ENCODE measurements around the gene STIM1. TPM values are rescaled to one million over a fixed set of nuclear protein-coding genes. Genes with fewer than 3 reads are reported as not detected.

STIM1 gene
- total and polyA plus RNA-seq, 10 of the 15 experiments (the other 5 are each of a cell fraction or from before 2014, with no cell fraction given): 8.6 to 57.7 (median 29.3) TPM

DNA sequence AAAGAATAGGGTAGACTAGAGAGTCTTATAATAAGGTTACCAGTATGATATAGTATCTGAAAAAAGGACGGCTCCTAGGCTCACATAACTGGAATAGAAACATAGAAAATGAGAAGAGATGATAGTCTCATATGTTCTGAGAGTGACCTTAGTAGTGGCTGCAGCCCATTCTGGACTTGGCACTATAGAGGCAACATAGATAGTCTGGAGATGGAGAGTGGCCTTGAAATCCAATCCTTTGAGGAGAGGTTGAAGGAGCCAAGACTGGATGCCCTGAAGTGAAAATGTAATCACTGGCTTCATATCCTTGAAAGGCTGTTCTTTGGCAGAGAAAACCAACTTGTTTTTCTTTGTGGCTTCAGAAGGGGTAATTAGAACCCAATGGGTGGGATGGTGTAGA lies 81.1 kb downstream of the STIM1 start:
- Histone ChIP-seq H2AFZ (ENCODE audit: control insufficient read depth, low read depth, low read length) (no peak overlapping the region), H3K27me3 (replicated peaks in 1 of 2; ENCODE audit: control insufficient read depth in 2 of 2, insufficient read depth in 2 of 2, low read length in 1 of 2) (no peaks in the 10 kb centered on the region), H3K9ac (ENCODE audit: control insufficient read depth, insufficient read depth, low read length) (no peak overlapping the region), H3K36me3 (ENCODE audit: control insufficient read depth in 2 of 2, insufficient read depth in 2 of 2, low read length in 1 of 2) (peaks cover 0 to 2% of the 10 kb centered on the region in 2 experiments; a peak in 2 of 4 replicates), H3K27ac (ENCODE audit: control insufficient read depth, insufficient read depth) (no peak overlapping the region), H4K20me1 (ENCODE audit: control insufficient read depth, insufficient read depth) (no peaks in the 10 kb centered on the region), H3K4me2 (ENCODE audit: control insufficient read depth, insufficient read depth) (no peak overlapping the region), H3K4me3 (no peak overlapping the region), H3K79me2 (ENCODE audit: control insufficient read depth, insufficient read depth, low read length) (peaks cover 9% of the 10 kb centered on the region), H3K9me3 (replicated peaks; ENCODE audit: control insufficient read depth, insufficient read depth, low read length) (no peaks in the 10 kb centered on the region), H3K4me1 (ENCODE audit: control insufficient read depth, insufficient read depth, low read length) (peaks cover 5% of the 10 kb centered on the region; the same call in 1 of the 2 replicates)
- RAD21 ChIA-PET (ENCODE audit: unreplicated experiment): no interaction called here
- intact Hi-C loops (cut with micrococcal nuclease; ENCODE audit: unreplicated experiment) (no loop called here), in situ Hi-C loops (cut with MboI) (no loop called here)
- no peak for FAIRE-seq
- POLR2A ChIA-PET: no interaction called here
- ATAC-seq: no peak
- no TSS peak for BruUV-seq (replicated peaks)
- DNase-seq (ENCODE audit: low read depth, low spot score): no peak
- SMC1A ChIA-PET (ENCODE audit: uncharacterized antibody, unreplicated experiment): interaction anchor here (1.1 to 2.9 kb wide), 4 partner anchors 10 to 82 kb away, joined by 3 to 12 read pairs (median 6); no protein-coding TSS in a partner anchor
- CTCF ChIA-PET: interaction anchor here (1.8 to 3.1 kb wide), 2 partner anchors 10 to 81 kb away, joined by 8 to 16 read pairs; partner anchors contain the start of gene STIM1
- 50% methylated on average over 1 of the region's 1 CpG for WGBS (ENCODE audit: insufficient coverage, insufficient replicate concordance, low lambda C conversion rate, missing lambda C conversion rate)
- TF ChIP-seq IRF4 (IDR thresholded peaks at IDR 0.05; ENCODE audit: low read depth, low read length) (no peak), POU2F2 (IDR thresholded peaks at IDR 0.05; ENCODE audit: borderline replicate concordance, low read depth, low read length) (no peak), RELB (IDR thresholded peaks at IDR 0.05; ENCODE audit: low read depth) (no peak), TARDBP (IDR thresholded peaks at IDR 0.05; ENCODE audit: borderline replicate concordance) (no peak), RUNX3 (IDR thresholded peaks at IDR 0.05; ENCODE audit: low read length) (no peak), KAT2A (conservative IDR thresholded peaks at IDR 0.05; ENCODE audit: control insufficient read depth, low read depth, low read length) (no peak), REST (IDR thresholded peaks at IDR 0.05; ENCODE audit: low read depth, low read length) (no peak), ZZZ3 (IDR thresholded peaks at IDR 0.05; ENCODE audit: control insufficient read depth, insufficient read length, low read depth) (no peak), SPI1 (IDR thresholded peaks at IDR 0.05; ENCODE audit: borderline replicate concordance, insufficient read depth, low read depth, low read length) (no peak)

Data from GM12878 (cell line).